Superior temporal gyrus (tissue), 1 donor: ENCODE measurements around the gene HHAT.

ENCODE experiments used
- DNase-seq: peaks from one replicate; pipeline ENCODE4 v3.0.0-alpha.2; 2016; ENCODE audit errors: extremely low spot score

Gene HHAT

GRCh38 chr1:210598135-210598652 lies 269.5 kb downstream of the HHAT start:
- no peak for DNase-seq

GRCh38 chr1:210600421-210601159 lies 271.9 kb downstream of the HHAT start:
- no peak for DNase-seq

GRCh38 chr1:210603123-210603522 lies 274.4 kb downstream of the HHAT start:
- DNase-seq = no peak

- no peak for DNase-seq
Observed at GRCh38 chr1:210605099-210605498, 276.4 kb downstream of the HHAT start.

GRCh38 chr1:210607361-210607760 lies 278.7 kb downstream of the HHAT start:
- no peak for DNase-seq

- no peak for DNase-seq
Observed at GRCh38 chr1:210608767-210609166, 280.1 kb downstream of the HHAT start.

- DNase-seq = no peak
Observed at GRCh38 chr1:210616356-210616755, 287.7 kb downstream of the HHAT start.

GRCh38 chr1:210617293-210617692 lies 288.6 kb downstream of the HHAT start:
- no peak for DNase-seq

- DNase-seq = peak; percentile 30
Observed at GRCh38 chr1:210618369-210618768, 289.7 kb downstream of the HHAT start.

GRCh38 chr1:210620867-210621488 lies 292.3 kb downstream of the HHAT start:
- DNase-seq = peak; percentile 33

- peak; percentile 45 for DNase-seq
Observed at GRCh38 chr1:210621712-210622111, 293.0 kb downstream of the HHAT start.

GRCh38 chr1:210624722-210625121 lies 296.0 kb downstream of the HHAT start:
- peak; percentile 84 for DNase-seq

- no peak for DNase-seq
Observed at GRCh38 chr1:210625715-210626114, 297.0 kb downstream of the HHAT start.

- DNase-seq = no peak
Observed at GRCh38 chr1:210626341-210626740, 297.6 kb downstream of the HHAT start.

GRCh38 chr1:210627755-210628154 lies 299.1 kb downstream of the HHAT start:
- DNase-seq = peak; percentile 53

GRCh38 chr1:210629276-210629675 lies 300.6 kb downstream of the HHAT start:
- no peak for DNase-seq

GRCh38 chr1:210631399-210631798 lies 302.7 kb downstream of the HHAT start:
- DNase-seq = peak; percentile 65

GRCh38 chr1:210633140-210633539 lies 304.4 kb downstream of the HHAT start:
- no peak for DNase-seq

- DNase-seq = peak; percentile 79
Observed at GRCh38 chr1:210633636-210634035, 304.9 kb downstream of the HHAT start.

GRCh38 chr1:210635108-210635507 lies 306.4 kb downstream of the HHAT start:
- DNase-seq = no peak

- DNase-seq = no peak
Observed at GRCh38 chr1:210641582-210641981, 312.9 kb downstream of the HHAT start.

GRCh38 chr1:210645582-210646257 lies 317.0 kb downstream of the HHAT start:
- no peak for DNase-seq

- DNase-seq = no peak
Observed at GRCh38 chr1:210646258-210646616, 317.5 kb downstream of the HHAT start.
